HG02763 (cell line): ENCODE measurements around the gene PASK.

Experiments used
- ATAC-seq: cut with Tn5 transposase; IDR thresholded peaks from one replicate; pipeline ENCODE4 v1.9.1; 2021; ENCODE audit warnings: mild to moderate bottlenecking, moderate library complexity; ENCODE audit not compliant: unreplicated experiment

The PASK gene

DNA sequence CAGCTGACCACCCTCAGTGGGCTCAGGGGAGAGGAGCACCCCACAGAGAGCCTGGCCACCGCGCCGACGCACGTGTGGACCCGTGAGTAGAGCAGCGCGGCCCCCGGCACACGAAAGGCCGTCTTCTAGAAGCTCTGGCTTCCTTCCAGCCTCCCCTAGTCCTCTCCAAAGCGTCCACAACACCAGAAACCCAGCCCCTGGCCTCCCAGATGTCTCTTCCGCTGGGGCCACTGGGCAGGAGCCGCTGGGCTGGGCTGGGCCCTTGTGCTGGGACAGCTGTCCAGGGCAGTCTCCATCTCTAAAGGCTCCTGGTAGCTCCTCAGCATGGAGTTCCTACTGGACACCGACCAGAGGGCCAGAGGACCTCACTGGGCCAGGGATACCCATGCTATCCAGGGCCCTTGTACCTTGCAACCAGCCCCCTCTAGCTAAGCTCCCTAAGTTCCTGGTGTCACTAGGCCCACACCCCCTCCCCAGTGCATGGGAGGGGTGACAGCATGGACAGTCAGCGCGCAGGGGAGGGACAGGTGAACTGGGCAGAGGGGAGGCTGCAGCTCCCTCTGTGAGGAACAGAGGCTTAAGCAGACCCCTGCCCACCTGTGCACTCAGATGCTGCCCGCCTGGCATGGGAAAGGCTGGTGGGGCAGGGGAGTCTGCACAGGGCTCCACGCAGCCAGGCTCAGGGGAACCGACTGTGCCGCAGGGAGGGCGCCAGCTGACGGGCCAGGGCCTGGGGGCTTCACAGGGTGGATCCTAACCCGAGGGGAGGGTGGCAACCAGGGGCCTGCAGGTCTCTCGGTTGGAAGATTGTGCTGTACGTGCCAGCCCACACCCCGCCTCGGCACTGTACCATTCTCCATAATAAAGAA, 80.1 kb downstream of the PASK start:
- ATAC-seq: no peak

DNA sequence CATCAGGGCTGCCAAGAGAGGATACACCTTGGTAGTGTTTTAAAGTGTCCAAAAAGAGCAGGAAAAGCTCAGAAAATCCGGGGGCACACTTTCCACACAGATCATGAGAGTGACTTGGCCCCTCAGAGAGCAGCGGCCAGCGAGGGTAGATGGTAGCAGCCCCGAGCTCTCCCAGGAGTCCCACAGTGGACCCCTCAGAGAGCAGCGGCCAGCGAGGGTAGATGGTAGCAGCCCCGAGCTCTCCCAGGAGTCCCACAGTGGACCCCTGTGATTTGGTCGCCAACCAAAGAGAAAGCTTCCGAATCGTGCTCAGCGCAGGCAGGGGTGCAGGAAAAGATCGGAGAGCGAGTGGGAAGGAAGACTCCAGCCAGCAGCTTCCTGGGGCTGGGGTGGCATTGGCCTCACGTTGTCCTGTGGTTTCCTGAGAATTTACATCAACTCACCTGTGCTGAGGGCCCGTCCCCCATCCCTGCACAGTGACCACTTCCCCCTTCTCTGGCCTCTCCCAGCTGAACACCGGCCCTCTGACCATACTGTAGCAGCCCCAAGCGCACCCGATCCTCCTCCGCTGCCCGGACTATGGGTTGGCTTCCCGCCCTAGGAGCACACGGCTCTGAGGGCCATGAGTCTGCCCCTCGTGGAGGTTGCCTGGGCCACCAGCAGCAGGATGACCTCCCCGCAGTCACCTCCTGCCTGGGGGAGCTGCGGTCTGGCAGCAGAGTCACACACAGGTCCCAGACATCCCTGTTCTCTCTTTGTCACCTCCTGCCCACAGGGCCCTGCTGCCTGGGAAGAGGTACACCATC, 80.9 kb downstream of the PASK start:
- ATAC-seq: no peak

DNA sequence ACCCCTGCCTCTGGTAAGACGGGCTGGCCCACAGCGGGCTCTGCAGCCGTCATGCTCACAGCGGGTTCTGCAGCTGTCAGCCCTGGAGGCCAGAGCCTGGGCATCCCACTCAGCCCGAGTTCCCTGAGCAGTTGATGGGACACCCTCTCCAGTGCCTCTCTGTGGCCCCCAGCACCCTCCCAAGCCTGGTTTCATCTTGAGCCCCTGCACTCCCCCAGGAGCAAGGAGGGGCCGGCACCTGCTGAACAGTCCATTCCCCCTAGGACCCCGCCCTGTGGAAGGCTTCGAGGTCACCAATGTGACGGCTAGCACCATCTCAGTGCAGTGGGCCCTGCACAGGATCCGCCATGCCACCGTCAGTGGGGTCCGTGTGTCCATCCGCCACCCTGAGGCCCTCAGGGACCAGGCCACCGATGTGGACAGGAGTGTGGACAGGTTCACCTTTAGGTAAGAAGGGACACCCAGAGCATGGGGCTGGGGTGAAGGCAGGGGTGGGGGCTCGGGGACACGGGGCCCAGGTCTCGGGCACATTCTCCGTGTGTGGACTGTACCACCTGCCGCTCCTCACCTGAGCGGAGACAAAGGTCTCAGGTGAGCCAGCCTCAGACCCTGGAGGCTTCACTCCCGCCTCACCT, 81.7 kb downstream of the PASK start:
- no peak for ATAC-seq

DNA sequence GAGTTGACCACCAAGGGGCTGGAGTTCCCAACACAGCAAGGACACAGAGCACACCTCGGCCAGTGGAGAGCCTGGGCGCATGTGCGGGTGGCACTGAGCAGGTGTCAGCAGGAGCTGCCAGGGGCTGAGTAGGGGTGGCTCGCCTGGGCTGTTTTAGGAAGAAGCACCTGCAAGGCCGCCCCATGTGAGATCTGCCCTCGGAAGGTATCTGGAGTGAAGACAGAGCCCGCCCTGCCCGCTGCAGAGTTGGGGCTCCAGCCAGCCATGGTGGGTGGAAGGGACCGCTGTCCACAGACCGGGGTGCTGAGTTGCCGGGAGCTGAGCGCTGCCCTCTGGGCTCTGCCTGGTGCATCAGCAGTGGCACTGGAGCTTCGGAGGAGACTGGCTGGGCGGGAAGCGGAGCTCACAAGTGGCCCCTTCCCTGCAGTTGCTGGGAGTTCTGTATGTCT, 82.4 kb downstream of the PASK start:
- ATAC-seq: no peak

DNA sequence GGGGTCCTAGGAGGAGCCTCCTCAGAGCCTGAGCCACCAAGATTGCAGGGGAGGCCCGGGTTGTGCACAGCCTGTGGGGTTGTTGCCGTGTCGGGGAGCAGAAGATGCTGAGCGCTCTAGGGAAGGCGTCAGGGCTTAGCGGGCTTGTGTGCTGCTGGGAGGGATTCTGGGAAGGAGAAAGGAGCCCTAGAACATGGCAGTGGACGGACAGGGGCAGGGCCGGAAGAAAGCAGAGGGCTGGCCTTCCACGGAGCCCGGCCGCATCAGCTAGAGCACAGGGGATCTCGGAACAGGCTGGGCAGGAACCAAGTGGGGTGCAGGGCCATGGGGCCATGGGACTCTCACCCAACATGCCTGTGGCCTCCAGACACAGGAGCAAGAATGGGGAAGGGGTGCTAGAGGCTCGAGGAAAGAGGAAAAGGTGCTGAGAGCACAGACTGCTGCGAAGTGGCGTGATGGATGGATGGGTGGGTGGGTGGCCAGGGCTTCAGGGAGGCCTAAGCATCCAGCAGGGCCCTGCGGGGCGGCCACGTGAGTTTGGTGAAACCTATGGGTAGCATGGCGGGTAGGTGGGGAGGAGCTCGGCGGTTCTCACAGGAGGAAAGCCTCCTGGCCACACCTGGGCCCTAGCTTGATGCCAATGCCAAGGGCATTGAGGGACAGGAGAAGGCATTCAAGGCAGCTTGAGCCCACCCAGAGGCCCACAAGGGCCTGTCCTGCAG, 82.9 kb downstream of the PASK start:
- ATAC-seq: no peak

DNA sequence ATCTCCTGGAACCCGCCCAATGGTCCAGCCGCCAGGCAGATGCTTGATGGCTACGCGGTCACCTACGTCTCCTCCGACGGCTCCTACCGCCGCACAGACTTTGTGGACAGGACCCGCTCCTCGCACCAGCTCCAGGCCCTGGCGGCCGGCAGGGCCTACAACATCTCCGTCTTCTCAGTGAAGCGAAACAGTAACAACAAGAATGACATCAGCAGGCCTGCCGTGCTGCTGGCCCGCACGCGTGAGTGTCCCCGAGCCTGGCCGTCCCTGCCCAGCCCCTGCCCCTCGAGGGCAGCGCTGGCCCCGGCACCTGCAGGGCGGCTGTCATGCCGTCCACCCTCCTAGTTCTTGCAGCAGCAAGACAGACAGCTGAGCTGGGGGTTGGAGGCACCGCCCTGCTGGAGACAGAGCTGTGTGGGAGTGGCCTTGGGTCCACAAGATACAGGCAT, 83.9 kb downstream of the PASK start:
- ATAC-seq: no peak

DNA sequence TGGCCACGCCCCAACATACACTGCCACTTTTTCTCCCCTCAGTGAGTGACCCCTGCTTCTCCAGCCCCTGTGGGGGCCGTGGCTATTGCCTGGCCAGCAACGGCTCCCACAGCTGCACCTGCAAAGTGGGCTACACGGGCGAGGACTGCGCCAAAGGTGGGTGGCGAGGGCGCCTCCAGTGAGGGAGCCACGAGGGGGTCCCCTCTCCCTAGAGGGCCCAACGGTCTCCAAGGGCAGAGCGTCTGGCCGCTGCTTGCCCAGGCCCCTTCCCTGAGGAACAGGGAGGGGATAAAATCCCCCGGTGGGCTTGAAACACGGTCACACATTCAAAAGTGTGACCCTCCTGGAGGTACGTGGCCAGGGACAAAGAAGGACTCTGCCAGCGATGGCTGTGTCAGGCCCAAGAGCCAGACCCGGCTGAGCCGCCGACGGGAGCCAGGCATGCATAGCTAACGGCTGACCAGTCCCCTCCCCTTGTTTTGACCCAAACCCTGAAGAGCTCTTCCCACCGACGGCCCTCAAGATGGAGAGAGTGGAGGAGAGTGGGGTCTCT, 84.4 kb downstream of the PASK start:
- no peak for ATAC-seq

DNA sequence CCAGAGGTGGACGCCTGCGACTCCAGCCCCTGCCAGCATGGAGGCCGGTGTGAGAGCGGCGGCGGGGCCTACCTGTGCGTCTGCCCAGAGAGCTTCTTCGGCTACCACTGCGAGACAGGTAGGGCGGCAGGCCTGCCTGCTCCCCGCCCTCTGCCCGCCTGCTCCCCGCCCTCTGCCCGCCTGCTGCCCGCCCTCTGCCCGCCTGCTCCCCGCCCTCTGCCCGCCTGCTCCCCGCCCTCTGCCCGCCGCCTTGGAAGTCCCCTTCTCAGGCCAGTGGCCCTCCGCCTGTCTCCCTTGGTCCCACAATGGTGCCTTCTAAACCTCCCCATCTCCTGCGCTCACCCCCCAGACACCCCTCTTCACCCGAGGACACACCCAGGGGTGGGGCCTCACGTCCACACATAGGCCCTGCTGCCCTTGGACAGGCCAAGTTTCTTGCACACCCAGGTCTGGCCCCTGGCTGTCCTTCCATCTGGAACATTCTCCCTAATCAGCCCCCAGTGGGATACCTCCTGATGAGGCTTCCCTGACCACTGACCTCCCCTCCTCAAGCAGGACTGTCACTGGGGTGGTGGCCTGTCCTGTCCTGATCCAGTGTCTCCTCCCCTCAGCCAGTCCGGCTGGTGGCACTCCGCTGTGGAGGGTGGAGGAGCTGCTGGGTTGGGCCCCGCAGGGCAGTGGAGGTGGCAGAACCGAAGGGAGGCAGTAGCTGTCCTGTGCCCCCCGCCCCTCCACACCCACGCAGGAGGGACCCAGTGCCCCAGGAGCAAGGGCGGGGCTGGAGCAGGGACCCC, 85.1 kb downstream of the PASK start:
- ATAC-seq: no peak

DNA sequence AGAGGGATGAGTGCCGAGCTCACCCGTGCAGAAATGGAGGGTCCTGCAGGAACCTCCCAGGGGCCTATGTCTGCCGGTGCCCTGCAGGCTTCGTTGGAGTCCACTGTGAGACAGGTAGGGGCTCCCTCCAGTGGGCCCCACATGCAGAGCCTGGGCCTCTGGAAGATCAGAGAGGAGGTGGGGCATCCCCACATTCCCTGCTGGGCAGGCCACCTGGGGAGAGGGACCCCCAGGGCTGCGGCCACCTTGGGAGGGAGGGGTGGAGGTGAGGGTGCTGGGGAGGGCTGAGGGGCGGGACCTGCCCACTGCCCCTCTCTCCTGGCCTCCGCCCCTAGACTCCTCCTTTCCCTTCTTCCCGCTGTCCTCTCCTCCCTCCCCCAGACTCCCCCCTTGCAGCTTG, 85.7 kb downstream of the PASK start:
- ATAC-seq: no peak

DNA sequence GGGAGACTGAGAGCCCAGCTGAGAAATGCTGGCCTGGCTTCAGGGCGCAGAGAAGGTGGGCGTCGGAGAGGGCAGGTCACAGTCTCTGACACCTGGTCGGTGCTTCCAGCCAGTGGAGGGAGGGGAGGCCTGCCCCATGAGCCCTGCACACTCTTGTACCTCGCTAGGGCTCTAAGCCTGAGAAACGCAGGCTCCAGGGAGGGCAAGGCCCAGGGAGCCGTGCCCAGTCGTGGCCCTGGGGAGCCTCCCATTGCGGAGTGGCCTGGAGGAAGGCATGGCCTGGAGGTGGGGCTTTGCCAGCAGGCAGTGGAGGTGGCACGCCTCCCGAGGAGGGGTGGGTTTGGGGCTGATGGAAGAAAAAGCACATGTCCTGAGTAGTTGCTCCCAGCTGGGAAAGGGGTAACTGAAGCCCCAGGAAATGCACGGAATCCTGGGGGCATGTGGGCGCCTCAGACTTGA, 86.2 kb downstream of the PASK start:
- no peak for ATAC-seq

DNA sequence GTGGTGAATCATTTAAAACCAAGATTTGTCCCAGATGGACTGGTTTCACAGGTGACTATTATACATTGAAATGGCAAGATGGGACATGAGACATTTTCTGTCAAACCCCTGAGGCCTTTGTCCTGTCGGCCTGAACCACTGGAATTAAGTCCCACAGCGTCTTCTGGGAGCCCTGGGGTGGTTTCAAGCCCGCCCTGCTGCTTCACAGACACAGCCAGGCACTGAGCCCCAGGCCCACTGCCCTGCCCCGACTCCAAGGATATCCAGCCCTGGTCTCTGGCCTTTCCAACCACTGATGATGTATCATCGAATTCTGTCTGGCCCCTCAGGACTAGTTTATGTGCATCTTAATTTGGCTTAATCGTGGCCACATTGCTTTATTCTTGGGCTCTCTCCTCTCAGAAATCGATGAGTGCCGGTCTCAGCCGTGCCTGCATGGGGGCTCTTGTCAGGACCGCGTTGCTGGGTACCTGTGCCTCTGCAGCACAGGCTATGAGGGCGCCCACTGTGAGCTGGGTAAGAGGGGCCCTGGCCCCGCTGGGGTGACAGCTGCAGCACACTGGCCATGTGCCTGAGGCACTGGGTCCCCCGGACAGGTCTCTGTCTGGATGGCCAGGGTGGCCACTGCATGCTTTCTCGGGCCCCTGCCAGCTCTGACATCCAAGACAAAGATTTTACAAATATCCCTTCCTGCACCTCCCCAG, 86.7 kb downstream of the PASK start:
- ATAC-seq: no peak

DNA sequence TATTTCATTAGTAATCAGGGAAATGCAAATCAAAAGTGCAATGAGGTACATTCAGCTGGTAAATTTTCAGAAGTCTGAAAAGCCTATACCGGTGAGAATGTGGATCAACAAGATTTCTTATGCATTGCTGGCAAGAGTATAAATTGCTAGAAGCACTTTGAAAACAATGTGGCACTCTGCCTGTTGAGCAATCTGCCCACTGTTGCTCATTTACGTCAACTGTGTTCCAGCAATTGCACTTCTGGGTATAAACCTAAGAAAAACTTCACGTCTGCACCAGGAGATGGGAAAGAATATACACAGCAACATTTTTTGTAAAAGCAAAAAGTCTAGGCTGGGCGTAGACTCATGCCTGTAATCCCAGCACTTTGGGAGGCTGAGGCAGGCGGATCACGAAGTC, 88.0 kb downstream of the PASK start:
- no peak for ATAC-seq
